ENCODE results near the gene CAPN13.

Gene CAPN13

GRCh38 chr2:30694286-30695055 is 112.8 kb downstream of the CAPN13 start:
- H3K4me2 ChIP-seq (ENCODE audit: low read length), result no peak overlapping the region
- H3K27me3 ChIP-seq (ENCODE audit: control insufficient read depth, low read length), result peaks cover 11% of the 10 kb centered on the region; the same call in 1 of the 2 replicates
- no peaks in the 10 kb centered on the region for H3F3A ChIP-seq (ENCODE audit: control insufficient read depth, insufficient read depth)
- no peak for TF ChIP-seq EZH2phosphoT487 (IDR thresholded peaks at IDR 0.05; ENCODE audit: borderline replicate concordance, low read length)
- TF ChIP-seq CTCF (IDR thresholded peaks at IDR 0.05; ENCODE audit: low read depth, low read length, poor library complexity, severe bottlenecking), result no peak
- no peak overlapping the region for H3K4me3 ChIP-seq (ENCODE audit: low read length)
- H3K79me2 ChIP-seq (ENCODE audit: control insufficient read depth, low read length), result no peaks in the 10 kb centered on the region
- H3K4me1 ChIP-seq (ENCODE audit: control insufficient read depth, low read length), result no peaks in the 10 kb centered on the region
- H3K36me3 ChIP-seq (ENCODE audit: control insufficient read depth, low read length), result no peaks in the 10 kb centered on the region
- no peaks in the 10 kb centered on the region for H3K9me3 ChIP-seq (ENCODE audit: control insufficient read depth, insufficient read depth, low read length)
- no peaks in the 10 kb centered on the region for H4K20me1 ChIP-seq (ENCODE audit: control insufficient read depth, insufficient read depth, low read depth, low read length)
- H3K9me2 ChIP-seq (replicated peaks; ENCODE audit: control insufficient read depth, low read length), result no peaks in the 10 kb centered on the region
- no peak overlapping the region for H3K27ac ChIP-seq (ENCODE audit: low read depth, low read length)

- no peaks in the 10 kb centered on the region for H3K9me3 ChIP-seq (ENCODE audit: control insufficient read depth, insufficient read depth, low read length)
- no peaks in the 10 kb centered on the region for H3K79me2 ChIP-seq (ENCODE audit: control insufficient read depth, low read length)
- H3K4me1 ChIP-seq (ENCODE audit: control insufficient read depth, low read length), result no peaks in the 10 kb centered on the region
- no peaks in the 10 kb centered on the region for H3K9me2 ChIP-seq (replicated peaks; ENCODE audit: control insufficient read depth, low read length)
- peaks cover 11% of the 10 kb centered on the region; the same call in 1 of the 2 replicates for H3K27me3 ChIP-seq (ENCODE audit: control insufficient read depth, low read length)
- no peaks in the 10 kb centered on the region for H3F3A ChIP-seq (ENCODE audit: control insufficient read depth, insufficient read depth)
- no peak overlapping the region for H3K27ac ChIP-seq (ENCODE audit: low read depth, low read length)
- H3K36me3 ChIP-seq (ENCODE audit: control insufficient read depth, low read length), result no peaks in the 10 kb centered on the region
- TF ChIP-seq CTCF (IDR thresholded peaks at IDR 0.05; ENCODE audit: low read depth, low read length, poor library complexity, severe bottlenecking), result no peak
- no peak for TF ChIP-seq EZH2phosphoT487 (IDR thresholded peaks at IDR 0.05; ENCODE audit: borderline replicate concordance, low read length)
- H3K4me3 ChIP-seq (ENCODE audit: low read length), result no peak overlapping the region
- H3K4me2 ChIP-seq (ENCODE audit: low read length), result no peak overlapping the region
- H4K20me1 ChIP-seq (ENCODE audit: control insufficient read depth, insufficient read depth, low read depth, low read length), result no peaks in the 10 kb centered on the region
Measured at GRCh38 chr2:30693821-30694281, 113.4 kb downstream of the CAPN13 start.

GRCh38 chr2:30692829-30693275 is 114.4 kb downstream of the CAPN13 start:
- Histone ChIP-seq H3F3A (ENCODE audit: control insufficient read depth, insufficient read depth) (no peaks in the 10 kb centered on the region), H3K4me3 (ENCODE audit: low read length) (no peak overlapping the region), H3K4me1 (ENCODE audit: control insufficient read depth, low read length) (no peaks in the 10 kb centered on the region)

More at GRCh38 chr2:30692829-30693275, 114.4 kb downstream of the CAPN13 start:
- Histone ChIP-seq H3K9me2 (replicated peaks; ENCODE audit: control insufficient read depth, low read length) (no peaks in the 10 kb centered on the region), H3K36me3 (ENCODE audit: control insufficient read depth, low read length) (no peaks in the 10 kb centered on the region), H3K27me3 (ENCODE audit: control insufficient read depth, low read length) (peaks cover 9% of the 10 kb centered on the region; the same call in 1 of the 2 replicates), H3K4me2 (ENCODE audit: low read length) (no peak overlapping the region), H3K9me3 (ENCODE audit: control insufficient read depth, insufficient read depth, low read length) (no peaks in the 10 kb centered on the region), H3K79me2 (ENCODE audit: control insufficient read depth, low read length) (no peaks in the 10 kb centered on the region), H4K20me1 (ENCODE audit: control insufficient read depth, insufficient read depth, low read depth, low read length) (no peaks in the 10 kb centered on the region), H3K27ac (ENCODE audit: low read depth, low read length) (no peak overlapping the region)
- TF ChIP-seq EZH2phosphoT487 (IDR thresholded peaks at IDR 0.05; ENCODE audit: borderline replicate concordance, low read length), result no peak
- TF ChIP-seq CTCF (IDR thresholded peaks at IDR 0.05; ENCODE audit: low read depth, low read length, poor library complexity, severe bottlenecking), result no peak
